Karpas-422 (cell line): ENCODE measurements around the gene RAB3GAP2. TPM values are rescaled to one million over a fixed set of nuclear protein-coding genes. Genes with fewer than 3 reads are reported as not detected.

Experiments
- DNase-seq: peaks from one replicate; pipeline ENCODE4 v3.0.0-alpha.2; 2015
- H2AFZ ChIP-seq: fragments of 200-600 bp; sonication (generic); 2 replicates; pipeline ENCODE4 v1.6.1; 2014; ENCODE audit warnings: antibody characterized with exemption, low read length, mixed read lengths
- H3K27ac ChIP-seq: fragments of 200-600 bp; sonication (generic); 2 replicates; pipeline ENCODE4 v1.5.1; 2014; ENCODE audit warnings: mild to moderate bottlenecking, low read length, moderate library complexity
- H3K27me3 ChIP-seq: fragments of 200-600 bp; sonication (generic); 2 replicates; pipeline ENCODE4 v1.6.1; 2014; ENCODE audit warnings: low read length, mixed read lengths
- H3K36me3 ChIP-seq: fragments of 200-600 bp; sonication (generic); 2 replicates; pipeline ENCODE4 v1.6.1; 2014; ENCODE audit warnings: low read length, mixed read lengths; ENCODE audit not compliant: insufficient read depth
- H3K4me1 ChIP-seq: fragments of 200-600 bp; sonication (generic); 2 replicates; pipeline ENCODE4 v1.6.1; 2014; ENCODE audit warnings: mild to moderate bottlenecking, low read length, mixed read lengths
- H3K4me2 ChIP-seq: fragments of 200-600 bp; sonication (generic); 2 replicates; pipeline ENCODE4 v1.6.1; 2014; ENCODE audit warnings: low read length, low read depth, mild to moderate bottlenecking; ENCODE audit not compliant: poor library complexity, severe bottlenecking
- H3K4me3 ChIP-seq: fragments of 200-600 bp; sonication (generic); 2 replicates; pipeline ENCODE4 v1.5.1; 2014; ENCODE audit warnings: mild to moderate bottlenecking, antibody characterized with exemption, low read length, mixed read lengths
- H3K79me2 ChIP-seq: fragments of 200-600 bp; sonication (generic); 2 replicates; pipeline ENCODE4 v1.6.1; 2014; ENCODE audit warnings: mild to moderate bottlenecking, low read length, mixed read lengths
- H3K9ac ChIP-seq: fragments of 200-600 bp; sonication (generic); 2 replicates; pipeline ENCODE4 v1.6.0; 2014; ENCODE audit warnings: low read length
- H3K9me2 ChIP-seq: fragments of 200-600 bp; sonication (generic), shearing (Covaris generic); replicated peaks from 2 replicates; pipeline ENCODE4 v1.6.0; 2014; ENCODE audit warnings: mild to moderate bottlenecking, low read length, moderate library complexity; ENCODE audit not compliant: insufficient read depth
- H3K9me3 ChIP-seq: fragments of 300-700, 200-600 bp; sonication (generic); 2 replicates; pipeline ENCODE4 v1.6.1; 2014; ENCODE audit warnings: low read length, mixed read lengths
- H4K20me1 ChIP-seq: fragments of 200-600 bp; sonication (generic); 2 replicates; pipeline ENCODE4 v1.6.1; 2014; ENCODE audit warnings: mild to moderate bottlenecking, antibody characterized with exemption, low read length, low read depth; ENCODE audit not compliant: insufficient read depth
- total RNA-seq: library from RNA; depleted of rRNA; stranded (reverse); fragments of >200 nt; shearing (Covaris generic); gene quantifications from 2 replicates; pipeline ENCODE4 v1.2.3, GENCODE V29; 2014; ENCODE audit warnings: low replicate concordance; rRNA removed

Gene RAB3GAP2, protein sequence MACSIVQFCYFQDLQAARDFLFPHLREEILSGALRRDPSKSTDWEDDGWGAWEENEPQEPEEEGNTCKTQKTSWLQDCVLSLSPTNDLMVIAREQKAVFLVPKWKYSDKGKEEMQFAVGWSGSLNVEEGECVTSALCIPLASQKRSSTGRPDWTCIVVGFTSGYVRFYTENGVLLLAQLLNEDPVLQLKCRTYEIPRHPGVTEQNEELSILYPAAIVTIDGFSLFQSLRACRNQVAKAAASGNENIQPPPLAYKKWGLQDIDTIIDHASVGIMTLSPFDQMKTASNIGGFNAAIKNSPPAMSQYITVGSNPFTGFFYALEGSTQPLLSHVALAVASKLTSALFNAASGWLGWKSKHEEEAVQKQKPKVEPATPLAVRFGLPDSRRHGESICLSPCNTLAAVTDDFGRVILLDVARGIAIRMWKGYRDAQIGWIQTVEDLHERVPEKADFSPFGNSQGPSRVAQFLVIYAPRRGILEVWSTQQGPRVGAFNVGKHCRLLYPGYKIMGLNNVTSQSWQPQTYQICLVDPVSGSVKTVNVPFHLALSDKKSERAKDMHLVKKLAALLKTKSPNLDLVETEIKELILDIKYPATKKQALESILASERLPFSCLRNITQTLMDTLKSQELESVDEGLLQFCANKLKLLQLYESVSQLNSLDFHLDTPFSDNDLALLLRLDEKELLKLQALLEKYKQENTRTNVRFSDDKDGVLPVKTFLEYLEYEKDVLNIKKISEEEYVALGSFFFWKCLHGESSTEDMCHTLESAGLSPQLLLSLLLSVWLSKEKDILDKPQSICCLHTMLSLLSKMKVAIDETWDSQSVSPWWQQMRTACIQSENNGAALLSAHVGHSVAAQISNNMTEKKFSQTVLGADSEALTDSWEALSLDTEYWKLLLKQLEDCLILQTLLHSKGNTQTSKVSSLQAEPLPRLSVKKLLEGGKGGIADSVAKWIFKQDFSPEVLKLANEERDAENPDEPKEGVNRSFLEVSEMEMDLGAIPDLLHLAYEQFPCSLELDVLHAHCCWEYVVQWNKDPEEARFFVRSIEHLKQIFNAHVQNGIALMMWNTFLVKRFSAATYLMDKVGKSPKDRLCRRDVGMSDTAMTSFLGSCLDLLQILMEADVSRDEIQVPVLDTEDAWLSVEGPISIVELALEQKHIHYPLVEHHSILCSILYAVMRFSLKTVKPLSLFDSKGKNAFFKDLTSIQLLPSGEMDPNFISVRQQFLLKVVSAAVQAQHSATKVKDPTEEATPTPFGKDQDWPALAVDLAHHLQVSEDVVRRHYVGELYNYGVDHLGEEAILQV (N-terminal part only)
- 33.5 and 64.6 TPM in 2 replicates for total RNA-seq

DNA sequence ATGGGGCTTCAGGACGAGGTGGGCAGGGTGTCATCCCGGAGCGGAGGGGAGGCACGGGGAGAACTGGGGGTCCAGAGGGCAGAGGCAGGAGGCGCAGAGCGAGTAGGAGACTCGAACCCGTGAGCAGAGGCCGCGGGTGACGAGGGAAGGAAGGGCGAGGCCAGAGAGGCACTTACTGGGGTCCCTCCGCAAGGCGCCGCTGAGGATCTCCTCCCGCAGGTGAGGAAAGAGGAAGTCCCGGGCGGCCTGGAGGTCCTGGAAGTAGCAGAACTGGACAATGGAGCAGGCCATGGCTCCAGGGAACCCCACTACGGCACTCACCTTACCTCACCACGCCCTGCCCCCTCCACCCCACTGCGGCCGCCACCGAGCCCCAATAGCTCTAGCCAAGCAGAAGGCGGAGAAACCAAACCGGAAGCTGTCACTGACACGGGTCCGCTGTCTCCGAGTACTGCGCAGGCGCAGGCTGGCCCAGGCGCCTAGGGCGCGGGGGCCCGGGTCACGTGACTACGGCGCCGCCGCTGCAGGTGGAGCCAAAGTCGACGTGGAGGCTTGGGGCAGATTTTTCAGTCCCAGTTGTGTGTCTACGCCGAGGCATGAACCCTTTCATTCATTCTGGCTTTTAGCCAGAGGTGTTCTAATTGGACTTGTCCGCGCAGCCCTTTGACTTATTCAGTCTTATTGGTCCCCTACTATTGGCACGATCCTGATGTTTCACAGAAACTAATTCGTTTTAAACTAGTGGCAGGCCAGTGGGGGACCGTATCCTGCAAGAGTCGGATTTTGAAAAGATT is at the start of gene RAB3GAP2:
TSS of gene RAB3GAP2 (minus strand) at position 407 of the 794 bp plus-strand sequence. CDS start at position 291, 116 bp downstream.
- Histone ChIP-seq H3K9me2 (no peaks in the 10 kb centered on the region), H4K20me1 (no peaks in the 10 kb centered on the region)
- DNase-seq: peak; percentile 98

DNA sequence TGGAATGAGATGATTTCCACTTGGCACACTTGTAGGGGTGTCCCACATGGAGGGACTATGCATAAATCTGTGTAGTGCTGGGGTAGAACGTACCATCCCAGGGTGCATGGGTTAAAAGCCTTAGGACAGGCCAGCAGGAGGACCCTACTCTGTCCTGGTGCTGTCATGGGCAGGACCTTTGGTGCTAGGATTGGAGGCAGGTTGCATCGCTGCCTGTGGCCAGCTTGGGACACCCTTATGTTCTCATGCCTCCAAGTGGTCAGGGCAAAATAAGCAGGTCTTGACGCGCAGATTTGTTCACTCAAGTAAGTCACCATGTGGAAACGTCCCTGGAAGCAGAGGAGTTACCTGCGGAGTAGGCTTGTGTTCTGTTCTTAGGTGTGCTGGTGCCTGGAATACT is 49.5 kb upstream of the RAB3GAP2 start:
- no peak overlapping the region for H3K27ac ChIP-seq

More for the DNA sequence above, at the start of gene RAB3GAP2:
- H3K9me3 ChIP-seq: no peaks in the 10 kb centered on the region; the same call in 1 of the 2 replicates
- H2AFZ ChIP-seq: peak within 1 kb of the TSS; percentile 86
- H3K4me1 ChIP-seq: peaks cover 28% of the 10 kb centered on the region
- peak within 1 kb of the TSS; percentile 94 for H3K4me3 ChIP-seq
- H3K27ac ChIP-seq: peak within 1 kb of the TSS; percentile 70
- no peaks in the 10 kb centered on the region for H3K27me3 ChIP-seq
- peak within 1 kb of the TSS; percentile 94 for H3K4me2 ChIP-seq
- H3K9ac ChIP-seq: peak within 1 kb of the TSS; percentile 97
- H3K79me2 ChIP-seq: peaks cover 50% of the 10 kb centered on the region
- H3K36me3 ChIP-seq: peaks cover 37% of the 10 kb centered on the region

DNA sequence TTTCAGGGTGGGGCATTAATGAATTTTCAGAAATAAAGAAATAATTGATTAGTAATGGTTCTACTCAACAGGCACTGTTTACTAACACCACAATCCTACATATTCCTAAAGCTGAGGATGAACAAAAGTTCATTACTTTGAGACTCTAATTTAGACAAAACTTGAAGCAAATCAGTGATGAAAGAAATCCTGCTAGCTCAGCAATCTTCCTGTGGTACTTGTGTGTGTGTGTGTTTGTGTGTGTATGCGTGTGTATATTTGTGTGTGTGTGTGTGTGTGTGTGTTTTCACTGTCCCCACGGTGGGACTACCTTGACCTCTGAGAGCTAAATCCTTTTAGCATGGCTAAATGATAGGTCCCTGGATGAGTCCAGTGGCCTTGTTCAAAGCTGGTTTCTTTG is 48.5 kb upstream of the RAB3GAP2 start:
- Histone ChIP-seq H3K4me2 (no peak overlapping the region), H3K36me3 (no peaks in the 10 kb centered on the region), H2AFZ (no peak overlapping the region), H3K27ac (no peak overlapping the region), H3K79me2 (no peaks in the 10 kb centered on the region), H3K4me1 (no peaks in the 10 kb centered on the region), H3K9ac (no peak overlapping the region), H3K9me2 (no peaks in the 10 kb centered on the region), H3K27me3 (no peaks in the 10 kb centered on the region), H3K4me3 (no peak overlapping the region), H4K20me1 (no peaks in the 10 kb centered on the region), H3K9me3 (no peaks in the 10 kb centered on the region)
- DNase-seq: no peak

More for the DNA sequence above, 49.5 kb upstream of the RAB3GAP2 start:
- Histone ChIP-seq H3K79me2 (no peaks in the 10 kb centered on the region), H3K9ac (no peak overlapping the region), H3K36me3 (no peaks in the 10 kb centered on the region), H3K9me3 (no peaks in the 10 kb centered on the region), H4K20me1 (no peaks in the 10 kb centered on the region), H2AFZ (no peak overlapping the region), H3K4me2 (no peak overlapping the region), H3K4me1 (no peaks in the 10 kb centered on the region), H3K27me3 (no peaks in the 10 kb centered on the region), H3K4me3 (no peak overlapping the region), H3K9me2 (no peaks in the 10 kb centered on the region)
- DNase-seq: no peak

DNA sequence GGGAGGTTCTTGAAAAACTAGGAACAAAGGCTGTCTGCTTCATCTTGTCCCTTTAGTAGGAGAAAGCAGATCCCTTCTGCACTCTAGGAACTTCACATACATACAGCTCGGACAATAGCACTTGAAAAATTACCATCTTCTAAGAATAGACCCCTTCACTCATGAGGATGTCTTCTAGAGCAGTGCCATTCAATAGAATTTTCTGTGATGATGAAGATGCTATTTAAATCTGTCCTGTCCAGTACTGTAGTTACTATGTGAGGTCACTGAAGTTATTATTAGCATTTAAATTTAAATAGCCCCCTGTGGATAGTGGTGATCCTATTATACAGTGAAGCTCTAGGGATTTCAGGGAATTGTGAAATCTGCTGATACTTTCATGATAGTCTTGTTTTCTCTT is 46.4 kb upstream of the RAB3GAP2 start:
- no peak overlapping the region for H3K4me3 ChIP-seq
- H3K27ac ChIP-seq: no peak overlapping the region
- no peaks in the 10 kb centered on the region for H3K36me3 ChIP-seq
- no peaks in the 10 kb centered on the region for H3K4me1 ChIP-seq
- H3K9me2 ChIP-seq: no peaks in the 10 kb centered on the region
- H3K9ac ChIP-seq: no peak overlapping the region
- H3K27me3 ChIP-seq: no peaks in the 10 kb centered on the region
- H3K79me2 ChIP-seq: no peaks in the 10 kb centered on the region
- H4K20me1 ChIP-seq: no peaks in the 10 kb centered on the region
- no peak for DNase-seq
- no peaks in the 10 kb centered on the region for H3K9me3 ChIP-seq
- H2AFZ ChIP-seq: no peak overlapping the region
- H3K4me2 ChIP-seq: no peak overlapping the region

DNA sequence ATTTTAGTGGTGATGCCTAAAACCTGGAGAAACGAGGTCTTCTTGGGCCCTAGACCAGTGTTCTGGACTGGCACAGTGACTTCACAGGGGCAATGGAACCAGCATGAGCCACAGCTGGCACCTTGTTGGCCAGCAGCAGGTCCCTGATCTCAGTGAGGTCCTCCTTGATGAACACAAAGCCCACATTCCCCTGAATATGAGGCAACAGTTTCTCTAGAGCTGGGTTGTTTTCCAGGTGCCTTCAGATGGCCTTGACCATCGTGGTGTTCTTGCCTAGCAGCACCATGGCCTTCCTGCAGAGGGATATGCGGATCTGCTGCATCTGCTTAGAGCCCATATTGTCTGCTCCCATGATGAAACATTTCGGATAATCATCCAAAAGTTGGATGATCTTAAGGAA is 44.9 kb upstream of the RAB3GAP2 start:
- no peaks in the 10 kb centered on the region for H3K36me3 ChIP-seq
- no peaks in the 10 kb centered on the region for H4K20me1 ChIP-seq
- H3K4me2 ChIP-seq: no peak overlapping the region
- no peak overlapping the region for H3K4me3 ChIP-seq
- no peak for DNase-seq
- no peaks in the 10 kb centered on the region for H3K9me3 ChIP-seq
- H2AFZ ChIP-seq: no peak overlapping the region
- no peaks in the 10 kb centered on the region for H3K9me2 ChIP-seq
- H3K9ac ChIP-seq: no peak overlapping the region
- no peak overlapping the region for H3K27ac ChIP-seq
- no peaks in the 10 kb centered on the region for H3K27me3 ChIP-seq
- H3K79me2 ChIP-seq: no peaks in the 10 kb centered on the region
- H3K4me1 ChIP-seq: no peaks in the 10 kb centered on the region

DNA sequence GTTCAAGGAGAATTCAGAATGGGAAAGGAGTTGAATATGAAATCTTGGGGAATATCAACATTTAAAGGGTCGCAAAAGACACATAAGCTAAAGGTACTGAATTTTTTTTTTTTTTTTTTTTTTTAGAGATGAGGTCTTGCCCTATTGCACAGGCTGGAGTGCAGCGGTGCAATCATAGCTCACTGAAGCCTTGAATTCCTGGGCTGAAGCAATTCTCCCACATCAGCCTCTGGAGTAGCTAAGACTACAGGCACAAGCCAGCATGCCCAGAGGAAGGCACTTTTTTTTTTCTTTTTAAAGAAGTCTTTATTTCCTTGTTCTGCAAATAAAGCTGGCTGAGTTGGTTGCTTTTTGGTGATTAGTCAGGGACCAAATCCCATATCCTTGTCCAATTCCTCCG is 44.1 kb upstream of the RAB3GAP2 start:
- no peaks in the 10 kb centered on the region for H3K27me3 ChIP-seq
- no peak overlapping the region for H2AFZ ChIP-seq
- H3K27ac ChIP-seq: no peak overlapping the region
- no peak overlapping the region for H3K4me2 ChIP-seq
- no peaks in the 10 kb centered on the region for H3K9me2 ChIP-seq
- DNase-seq: no peak
- H3K4me3 ChIP-seq: no peak overlapping the region
- H4K20me1 ChIP-seq: no peaks in the 10 kb centered on the region
- no peaks in the 10 kb centered on the region for H3K79me2 ChIP-seq
- H3K9ac ChIP-seq: no peak overlapping the region
- H3K36me3 ChIP-seq: no peaks in the 10 kb centered on the region
- no peaks in the 10 kb centered on the region for H3K9me3 ChIP-seq
- no peaks in the 10 kb centered on the region for H3K4me1 ChIP-seq

DNA sequence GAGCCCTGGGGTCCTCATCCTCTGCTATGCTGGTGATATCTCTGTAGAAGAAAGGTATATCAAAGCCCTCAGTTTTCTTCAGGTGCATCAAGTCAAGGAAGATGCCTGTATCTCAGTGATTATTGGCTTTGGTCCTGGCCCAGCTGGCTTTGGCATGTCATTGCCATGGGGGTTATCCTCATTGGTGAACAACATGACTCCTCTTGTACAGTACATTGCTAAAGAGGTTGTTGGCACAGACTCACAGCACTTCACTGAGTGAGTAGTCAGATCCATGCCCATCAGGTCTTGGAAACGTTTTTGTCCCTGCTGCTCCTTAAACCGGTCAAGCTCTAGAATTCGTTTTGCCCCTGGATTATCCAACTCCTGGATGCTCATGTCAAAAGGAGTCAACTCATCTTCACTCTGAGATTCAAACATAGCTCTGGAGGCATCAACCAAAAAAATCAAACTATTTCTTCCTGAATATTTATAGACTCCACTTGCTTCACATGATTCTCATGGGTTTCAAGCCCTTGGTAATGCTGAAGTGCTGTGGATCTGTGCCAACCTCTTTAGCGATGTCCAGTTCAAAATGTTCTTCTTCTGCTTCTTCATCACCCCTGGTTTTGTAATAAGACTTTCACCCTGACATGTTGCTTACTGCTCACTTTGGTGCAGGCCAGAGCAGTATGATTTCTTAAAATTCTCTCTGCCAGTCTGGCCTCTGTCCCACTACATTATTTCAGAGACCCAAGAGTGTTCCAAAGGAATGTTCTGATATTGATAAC is 43.0 kb upstream of the RAB3GAP2 start:
- Histone ChIP-seq H3K27me3 (no peaks in the 10 kb centered on the region), H3K4me2 (no peak overlapping the region), H3K79me2 (no peaks in the 10 kb centered on the region), H3K9ac (no peak overlapping the region), H2AFZ (no peak overlapping the region), H3K4me1 (no peaks in the 10 kb centered on the region), H3K9me3 (no peaks in the 10 kb centered on the region), H3K27ac (no peak overlapping the region), H3K4me3 (no peak overlapping the region), H4K20me1 (no peaks in the 10 kb centered on the region), H3K9me2 (no peaks in the 10 kb centered on the region), H3K36me3 (no peaks in the 10 kb centered on the region)
- DNase-seq: no peak
